GM12865 (cell line): ENCODE measurements around the gene IFT27.

Source experiments
- DNase-seq: peaks from one replicate; pipeline ENCODE4 v3.0.0; 2010; ENCODE audit warnings: low read depth
- H3K4me3 ChIP-seq: 2 replicates; pipeline ENCODE4 v1.5.1; 2011; ENCODE audit warnings: mild to moderate bottlenecking, low read depth, low read length, control low read depth
- CTCF ChIP-seq: IDR thresholded peaks from 2 replicates; pipeline ENCODE4 v1.5.1; 2011; ENCODE audit warnings: low read length, control low read depth, low read depth, inconsistent platforms; ENCODE audit not compliant: insufficient read depth; ENCODE audit errors: missing control alignments

IFT27 gene

GRCh38 chr22:36715647-36716046, 60.3 kb downstream of the IFT27 start:
- TF ChIP-seq CTCF, result no peak
- no peak overlapping the region for H3K4me3 ChIP-seq
- no peak for DNase-seq

DNA sequence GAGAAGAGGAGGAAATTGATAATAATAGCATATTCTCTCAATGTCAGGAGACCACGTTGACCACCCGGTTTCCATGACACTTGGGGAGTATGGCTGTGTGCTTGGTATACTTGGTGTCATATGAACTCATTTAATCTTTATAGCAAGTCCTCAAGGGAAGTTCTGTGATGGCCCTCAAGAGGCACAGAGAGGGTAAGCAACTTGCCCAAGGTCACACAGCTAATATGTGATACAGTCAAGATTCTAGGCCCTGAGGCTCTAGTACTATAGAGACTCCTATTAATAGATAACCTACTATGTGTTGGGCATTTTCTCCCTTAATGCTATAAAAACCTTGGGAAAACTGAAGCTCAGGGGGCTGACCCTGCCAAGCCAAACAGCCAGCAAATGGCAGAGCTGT, 61.8 kb downstream of the IFT27 start:
- TF ChIP-seq CTCF, result no peak
- no peak overlapping the region for H3K4me3 ChIP-seq
- no peak for DNase-seq

GRCh38 chr22:36713436-36713835, 62.5 kb downstream of the IFT27 start:
- no peak overlapping the region for H3K4me3 ChIP-seq
- DNase-seq, result no peak
- TF ChIP-seq CTCF, result no peak
